HCT116 (cell line): ENCODE measurements around the gene TCERG1L. TPM values are rescaled to one million over a fixed set of nuclear protein-coding genes. Genes with fewer than 3 reads are reported as not detected.

Experiments used
- ATAC-seq: fragments of 200-7000 bp; cut with Tn5 transposase; 2 replicates; pipeline ENCODE4 v1.9.1; 2020; ENCODE audit warnings: mild to moderate bottlenecking, moderate library complexity
- BruUV-seq: library from RNA; stranded (reverse); fragments of 400-500 nt; replicated peaks from 2 replicates; lab custom pipeline; 2021; lab: Mats Ljungman, UMichigan
- CTCF ChIA-PET: fragments of 300-600 bp; sonication (Branson Sonifier 250); formaldehyde crosslinking; loops from one replicate; lab custom pipeline; 2021; ENCODE audit warnings: antibody characterized with exemption; lab: Charles Lee
- POLR2A ChIA-PET: fragments of 300-600, 350-600 bp; sonication (Branson Sonifier 250); formaldehyde crosslinking; loops from one replicate; lab custom pipeline; 2021; ENCODE audit warnings: antibody characterized with exemption; lab: Charles Lee
- RAD21 ChIA-PET, 2 experiments: fragments of 300-600 bp; sonication (Branson Sonifier 250); formaldehyde crosslinking; loops; one replicate each; lab custom pipeline; 2023; ENCODE audit warnings: low total read pairs in 2 of 2; ENCODE audit not compliant: uncharacterized antibody in 2 of 2, unreplicated experiment in 2 of 2, low non-redundant PET in 1 of 2; lab: Charles Lee
- DNase-seq: peaks from one replicate; pipeline ENCODE4 v3.0.0-alpha.2; 2010; ENCODE audit warnings: low read depth, low spot score
- H2AFZ ChIP-seq: fragments of 200-600 bp; shearing (Covaris generic), sonication (generic); 2 replicates; pipeline ENCODE4 v1.6.1; 2017; ENCODE audit warnings: low read depth, mixed run types, mixed read lengths, antibody characterized with exemption, low read length; ENCODE audit not compliant: poor library complexity, severe bottlenecking
- H3K27ac ChIP-seq: 2 replicates; pipeline ENCODE4 v1.5.1; 2012; ENCODE audit warnings: low read depth, low read length
- H3K27me3 ChIP-seq: fragments of 200-600 bp; sonication (generic); 2 replicates; pipeline ENCODE4 v1.6.1; 2016; ENCODE audit warnings: mixed run types, low read length, mixed read lengths; ENCODE audit not compliant: insufficient read depth
- H3K36me3 ChIP-seq, 2 experiments: fragments of 200-500 bp in 1 of 2; fragments of 200-600 bp in 1 of 2; sonication (Bioruptor generic) in 1 of 2; sonication (generic) in 1 of 2; 2 replicates each; pipeline versions ENCODE4 v1.5.1 to v1.6.1; 2014 to 2016; ENCODE audit warnings: low read length in 2 of 2, inconsistent platforms in 1 of 2, mixed read lengths in 1 of 2, mixed run types in 1 of 2; ENCODE audit not compliant: insufficient read depth in 2 of 2, control insufficient read depth in 1 of 2
- H3K4me1 ChIP-seq, 2 experiments: fragments of 200-600 bp in 1 of 2; sonication (generic) in 1 of 2; 2 replicates each; pipeline versions ENCODE4 v1.5.1 to v1.6.1; 2012 to 2017; ENCODE audit warnings: low read length in 2 of 2, inconsistent platforms in 1 of 2, mild to moderate bottlenecking in 1 of 2, mixed read lengths in 1 of 2, mixed run types in 1 of 2, moderate library complexity in 1 of 2; ENCODE audit not compliant: insufficient read depth in 2 of 2, control insufficient read depth in 1 of 2
- H3K4me2 ChIP-seq: fragments of 200-600 bp; sonication (generic); 2 replicates; pipeline ENCODE4 v1.6.1; 2017; ENCODE audit warnings: mixed run types, low read length, mixed read lengths
- H3K4me3 ChIP-seq, 2 experiments: fragments of 200-600 bp in 1 of 2; sonication (generic) in 1 of 2; replicated peaks in 1 of 2; 2 replicates each; pipeline ENCODE4 v1.5.1; 2011 to 2016; ENCODE audit warnings: low read length in 2 of 2, control low read depth in 1 of 2, low read depth in 1 of 2, mild to moderate bottlenecking in 1 of 2, mixed read lengths in 1 of 2, mixed run types in 1 of 2
- H3K79me2 ChIP-seq: fragments of 200-600 bp; sonication (generic); 2 replicates; pipeline ENCODE4 v1.6.1; 2017; ENCODE audit warnings: mild to moderate bottlenecking, mixed run types, low read length, moderate library complexity, mixed read lengths; ENCODE audit not compliant: insufficient read depth
- H3K9ac ChIP-seq: fragments of 200-600 bp; sonication (generic); 2 replicates; pipeline ENCODE4 v1.6.1; 2016; ENCODE audit warnings: low read length, mixed read lengths
- H3K9me2 ChIP-seq: fragments of 200-600 bp; sonication (generic), shearing (Covaris generic); 2 replicates; pipeline ENCODE4 v1.6.1; 2017; ENCODE audit warnings: mixed run types, mild to moderate bottlenecking, moderate library complexity; ENCODE audit not compliant: insufficient read depth
- H3K9me3 ChIP-seq, 2 experiments: fragments of 200-500 bp in 1 of 2; fragments of 200-600 bp in 1 of 2; sonication (Bioruptor generic) in 1 of 2; sonication (generic) in 1 of 2; 2 replicates each; pipeline ENCODE4 v1.6.1; 2014 to 2017; ENCODE audit warnings: low read length in 2 of 2, mixed read lengths in 2 of 2, inconsistent platforms in 1 of 2, low read depth in 1 of 2, mild to moderate bottlenecking in 1 of 2, mixed run types in 1 of 2, moderate library complexity in 1 of 2; ENCODE audit not compliant: control insufficient read depth in 1 of 2, insufficient read depth in 1 of 2
- H4K20me1 ChIP-seq: fragments of 200-600 bp; sonication (generic), shearing (Covaris generic); 2 replicates; pipeline ENCODE4 v1.6.1; 2017; ENCODE audit warnings: mixed run types, mild to moderate bottlenecking, moderate library complexity; ENCODE audit not compliant: insufficient read depth
- ELF1 ChIP-seq: IDR thresholded peaks from 2 replicates; pipeline ENCODE4 v1.6.1; 2012; ENCODE audit warnings: low read depth, borderline replicate concordance
- EZH2phosphoT487 ChIP-seq: fragments of 200-600 bp; IDR thresholded peaks from 2 replicates; pipeline ENCODE4 v1.6.1; 2018; ENCODE audit warnings: antibody characterized with exemption, borderline replicate concordance
- JUND ChIP-seq: IDR thresholded peaks from 2 replicates; pipeline ENCODE4 v1.6.1; 2012
- MAX ChIP-seq: IDR thresholded peaks from 2 replicates; pipeline ENCODE4 v1.6.1; 2012
- POLR2AphosphoS5 ChIP-seq: IDR thresholded peaks from 2 replicates; pipeline ENCODE4 v1.6.1; 2011; ENCODE audit warnings: mild to moderate bottlenecking, low read depth, low read length, moderate library complexity
- RAD21 ChIP-seq: IDR thresholded peaks from 2 replicates; pipeline ENCODE4 v1.6.1; 2012; ENCODE audit warnings: low read depth, mild to moderate bottlenecking
- SIN3A ChIP-seq: IDR thresholded peaks from 2 replicates; pipeline ENCODE4 v1.6.1; 2012; ENCODE audit warnings: low read depth
- SP1 ChIP-seq: IDR thresholded peaks from 2 replicates; pipeline ENCODE4 v1.6.1; 2012; ENCODE audit warnings: low read depth
- SRF ChIP-seq: IDR thresholded peaks from 2 replicates; pipeline ENCODE4 v1.6.1; 2012; ENCODE audit warnings: low read depth
- TCF7L2 ChIP-seq: IDR thresholded peaks from 2 replicates; pipeline ENCODE4 v1.7.0; 2011; ENCODE audit warnings: borderline replicate concordance, inconsistent platforms; ENCODE audit not compliant: insufficient read depth, insufficient read length; ENCODE audit errors: extremely low read depth
- intact Hi-C: fragments of 100-400 bp; cut with micrococcal nuclease; formaldehyde crosslinking; loops from 2 replicates; pipeline ENCODE4 v1.10.0; 2022
- total RNA-seq: library from RNA; stranded (reverse); gene quantifications from one replicate; pipeline ENCODE4 v1.2.1, GENCODE V29; 2021; ENCODE audit not compliant: unreplicated experiment
- TF ChIP-seq, protein P1 (sequence below): IDR thresholded peaks from 2 replicates; pipeline ENCODE4 v1.6.1; 2012; ENCODE audit warnings: low read depth

The TCERG1L gene
- total RNA-seq, 1 experiment from 2014 or later = not detected

GRCh38 chr10:131216681-131217230 is 94.8 kb downstream of the TCERG1L start:
- no peaks in the 10 kb centered on the region for H3K27me3 ChIP-seq
- H3K9ac ChIP-seq = no peak overlapping the region
- DNase-seq (no peak), ATAC-seq (no peak)
- no peak overlapping the region for H3K4me3 ChIP-seq
- H3K4me1 ChIP-seq = no peaks in the 10 kb centered on the region
- no peaks in the 10 kb centered on the region for H3K9me3 ChIP-seq
- TF ChIP-seq SRF (no peak), ELF1 (no peak), JUND (no peak), MAX (no peak), RAD21 (no peak), SP1 (no peak), POLR2AphosphoS5 (no peak), SIN3A (no peak), TCF7L2 (no peak), EZH2phosphoT487 (no peak)
- TF ChIP-seq, protein P1, sequence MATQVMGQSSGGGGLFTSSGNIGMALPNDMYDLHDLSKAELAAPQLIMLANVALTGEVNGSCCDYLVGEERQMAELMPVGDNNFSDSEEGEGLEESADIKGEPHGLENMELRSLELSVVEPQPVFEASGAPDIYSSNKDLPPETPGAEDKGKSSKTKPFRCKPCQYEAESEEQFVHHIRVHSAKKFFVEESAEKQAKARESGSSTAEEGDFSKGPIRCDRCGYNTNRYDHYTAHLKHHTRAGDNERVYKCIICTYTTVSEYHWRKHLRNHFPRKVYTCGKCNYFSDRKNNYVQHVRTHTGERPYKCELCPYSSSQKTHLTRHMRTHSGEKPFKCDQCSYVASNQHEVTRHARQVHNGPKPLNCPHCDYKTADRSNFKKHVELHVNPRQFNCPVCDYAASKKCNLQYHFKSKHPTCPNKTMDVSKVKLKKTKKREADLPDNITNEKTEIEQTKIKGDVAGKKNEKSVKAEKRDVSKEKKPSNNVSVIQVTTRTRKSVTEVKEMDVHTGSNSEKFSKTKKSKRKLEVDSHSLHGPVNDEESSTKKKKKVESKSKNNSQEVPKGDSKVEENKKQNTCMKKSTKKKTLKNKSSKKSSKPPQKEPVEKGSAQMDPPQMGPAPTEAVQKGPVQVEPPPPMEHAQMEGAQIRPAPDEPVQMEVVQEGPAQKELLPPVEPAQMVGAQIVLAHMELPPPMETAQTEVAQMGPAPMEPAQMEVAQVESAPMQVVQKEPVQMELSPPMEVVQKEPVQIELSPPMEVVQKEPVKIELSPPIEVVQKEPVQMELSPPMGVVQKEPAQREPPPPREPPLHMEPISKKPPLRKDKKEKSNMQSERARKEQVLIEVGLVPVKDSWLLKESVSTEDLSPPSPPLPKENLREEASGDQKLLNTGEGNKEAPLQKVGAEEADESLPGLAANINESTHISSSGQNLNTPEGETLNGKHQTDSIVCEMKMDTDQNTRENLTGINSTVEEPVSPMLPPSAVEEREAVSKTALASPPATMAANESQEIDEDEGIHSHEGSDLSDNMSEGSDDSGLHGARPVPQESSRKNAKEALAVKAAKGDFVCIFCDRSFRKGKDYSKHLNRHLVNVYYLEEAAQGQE = no peak
- no peaks in the 10 kb centered on the region for H3K79me2 ChIP-seq
- ChIA-PET POLR2A (no interaction called here), RAD21 (no interaction called here), CTCF (no interaction called here)
- no peaks in the 10 kb centered on the region for H4K20me1 ChIP-seq
- intact Hi-C loops = no loop called here
- BruUV-seq = no TSS peak
- no peaks in the 10 kb centered on the region for H3K9me2 ChIP-seq
- no peak overlapping the region for H3K4me2 ChIP-seq
- no peak overlapping the region for H2AFZ ChIP-seq
- no peak overlapping the region for H3K27ac ChIP-seq
- H3K36me3 ChIP-seq = no peaks in the 10 kb centered on the region
